Smooth muscle cell (in vitro differentiated cells): ENCODE results near the gene UBN2. TPM values are rescaled to one million over a fixed set of nuclear protein-coding genes. Genes with fewer than 3 reads are reported as not detected.
"Not testable (repeated sequence)": the region's sequence is repeated elsewhere in the genome, so short reads cannot be mapped to it uniquely, and the experiment has no call there.

Experiments used
- DNase-seq: peaks from one replicate; lab custom pipeline; 2025; ENCODE audit not compliant: unreplicated experiment; lab: John Stamatoyannopoulos, UW
- H2AFZ ChIP-seq: fragments of 200-600 bp; sonication (generic); 2 replicates; pipeline ENCODE4 v1.6.0; 2016; ENCODE audit warnings: antibody characterized with exemption, low read depth, mild to moderate bottlenecking
- H3F3A ChIP-seq: fragments of 200-600 bp; sonication (generic); 2 replicates; pipeline ENCODE4 v1.6.0; 2017; ENCODE audit warnings: antibody characterized with exemption, low read depth
- H3K27ac ChIP-seq: fragments of 200-600 bp; sonication (generic); 2 replicates; pipeline ENCODE4 v1.5.1; 2016; ENCODE audit warnings: low read depth, mild to moderate bottlenecking
- H3K27me3 ChIP-seq: fragments of 200-600 bp; sonication (generic); 2 replicates; pipeline ENCODE4 v1.6.1; 2016; ENCODE audit warnings: low read depth, mild to moderate bottlenecking
- H3K36me3 ChIP-seq: fragments of 200-600 bp; sonication (generic); 2 replicates; pipeline ENCODE4 v1.5.1; 2016; ENCODE audit warnings: low read depth
- H3K4me1 ChIP-seq: fragments of 200-600 bp; sonication (generic); 2 replicates; pipeline ENCODE4 v1.5.1; 2016; ENCODE audit warnings: low read depth
- H3K4me2 ChIP-seq: fragments of 200-600 bp; sonication (generic); 2 replicates; pipeline ENCODE4 v1.6.0; 2016; ENCODE audit warnings: mild to moderate bottlenecking
- H3K4me3 ChIP-seq: fragments of 200-600 bp; sonication (generic); 2 replicates; pipeline ENCODE4 v1.5.1; 2016; ENCODE audit warnings: mild to moderate bottlenecking
- H3K79me2 ChIP-seq: fragments of 200-600 bp; sonication (generic); 2 replicates; pipeline ENCODE4 v1.6.0; 2016; ENCODE audit warnings: low read depth, mild to moderate bottlenecking
- H3K9ac ChIP-seq: fragments of 200-600 bp; sonication (generic); 2 replicates; pipeline ENCODE4 v1.6.0; 2016; ENCODE audit warnings: low read depth
- H3K9me3 ChIP-seq: fragments of 200-600 bp; sonication (generic); replicated peaks from 2 replicates; pipeline ENCODE4 v1.5.1; 2016; ENCODE audit warnings: low read depth
- H4K20me1 ChIP-seq: fragments of 200-600 bp; sonication (generic); 2 replicates; pipeline ENCODE4 v1.6.0; 2016; ENCODE audit warnings: low read depth
- WGBS: methylation state at CpG from one replicate; pipeline ENCODE4 v1.1.7; 2016; ENCODE audit warnings: low lambda C conversion rate; 5-methylcytosine and 5-hydroxymethylcytosine counted together
- polyA plus RNA-seq: library from polyadenylated mRNA; unstranded; fragments of >200 nt; fragmentation: Nextera tagmentation; extraction: Ambion mirVana; gene quantifications from 2 replicates; pipeline ENCODE4 v1.2.1, GENCODE V29; 2016
- total RNA-seq: library from RNA; depleted of rRNA; stranded (reverse); fragments of >200 nt; gene quantifications from 2 replicates; pipeline ENCODE4 v1.2.3, GENCODE V29; 2014
- TF ChIP-seq, protein P1 (sequence below): fragments of 200-600 bp; sonication (generic); IDR thresholded peaks from 2 replicates; pipeline ENCODE4 v1.5.1; 2017; ENCODE audit warnings: borderline replicate concordance, mild to moderate bottlenecking, antibody characterized with exemption; ENCODE audit not compliant: insufficient read depth, poor library complexity, severe bottlenecking

UBN2 gene
- total and polyA plus RNA-seq, 2 experiments from 2014 or later, result 2.5 to 13.4 TPM

DNA sequence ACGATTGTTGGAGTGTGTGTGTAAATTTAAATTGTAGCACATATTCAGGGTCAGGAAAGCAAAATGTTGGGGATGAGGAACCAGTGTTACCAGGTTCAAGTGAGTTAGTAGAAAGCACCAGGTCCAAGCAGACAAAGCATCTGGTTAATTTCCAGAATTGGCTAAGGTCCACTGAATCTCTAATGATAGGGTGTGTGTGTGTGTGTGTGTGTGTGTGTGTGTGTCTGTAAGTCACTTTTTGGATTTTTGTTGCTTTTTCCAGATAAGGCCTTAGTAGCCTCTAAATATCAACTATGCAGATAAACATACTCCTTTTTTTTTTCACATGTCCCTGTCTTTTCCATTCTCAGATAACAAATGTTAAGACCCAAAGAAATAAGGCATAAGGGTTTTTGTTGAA lies 73.5 kb downstream of the UBN2 start:
- 100% methylated on average over 1 of the region's 1 CpG for WGBS
- TF ChIP-seq, protein P1, sequence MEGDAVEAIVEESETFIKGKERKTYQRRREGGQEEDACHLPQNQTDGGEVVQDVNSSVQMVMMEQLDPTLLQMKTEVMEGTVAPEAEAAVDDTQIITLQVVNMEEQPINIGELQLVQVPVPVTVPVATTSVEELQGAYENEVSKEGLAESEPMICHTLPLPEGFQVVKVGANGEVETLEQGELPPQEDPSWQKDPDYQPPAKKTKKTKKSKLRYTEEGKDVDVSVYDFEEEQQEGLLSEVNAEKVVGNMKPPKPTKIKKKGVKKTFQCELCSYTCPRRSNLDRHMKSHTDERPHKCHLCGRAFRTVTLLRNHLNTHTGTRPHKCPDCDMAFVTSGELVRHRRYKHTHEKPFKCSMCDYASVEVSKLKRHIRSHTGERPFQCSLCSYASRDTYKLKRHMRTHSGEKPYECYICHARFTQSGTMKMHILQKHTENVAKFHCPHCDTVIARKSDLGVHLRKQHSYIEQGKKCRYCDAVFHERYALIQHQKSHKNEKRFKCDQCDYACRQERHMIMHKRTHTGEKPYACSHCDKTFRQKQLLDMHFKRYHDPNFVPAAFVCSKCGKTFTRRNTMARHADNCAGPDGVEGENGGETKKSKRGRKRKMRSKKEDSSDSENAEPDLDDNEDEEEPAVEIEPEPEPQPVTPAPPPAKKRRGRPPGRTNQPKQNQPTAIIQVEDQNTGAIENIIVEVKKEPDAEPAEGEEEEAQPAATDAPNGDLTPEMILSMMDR, result no peak

GRCh38 chr7:139317939-139318505 lies 87.0 kb downstream of the UBN2 start:
- TF ChIP-seq, protein P1, result no peak
- no peak overlapping the region for H3K4me3 ChIP-seq
- no peaks in the 10 kb centered on the region for H3K36me3 ChIP-seq
- no peak overlapping the region for H3K9ac ChIP-seq
- no peak for DNase-seq
- no peak overlapping the region for H3K27ac ChIP-seq
- no peaks in the 10 kb centered on the region for H3K9me3 ChIP-seq
- H3K79me2 ChIP-seq, result no peaks in the 10 kb centered on the region
- no peaks in the 10 kb centered on the region for H4K20me1 ChIP-seq
- no peaks in the 10 kb centered on the region for H3F3A ChIP-seq
- H3K27me3 ChIP-seq, result no peaks in the 10 kb centered on the region
- H2AFZ ChIP-seq, result no peak overlapping the region
- 77% methylated on average over 5 of the region's 5 CpGs for WGBS
- no peak overlapping the region for H3K4me2 ChIP-seq
- H3K4me1 ChIP-seq, result no peaks in the 10 kb centered on the region

More for the DNA sequence above, 73.5 kb downstream of the UBN2 start:
- Histone ChIP-seq H3K27ac (no peak overlapping the region), H3K9me3 (no peaks in the 10 kb centered on the region), H3K79me2 (no peaks in the 10 kb centered on the region), H3K36me3 (no peaks in the 10 kb centered on the region), H2AFZ (no peak overlapping the region), H3K27me3 (no peaks in the 10 kb centered on the region), H3K4me2 (no peak overlapping the region), H3F3A (no peaks in the 10 kb centered on the region), H3K9ac (no peak overlapping the region), H4K20me1 (no peaks in the 10 kb centered on the region), H3K4me1 (no peaks in the 10 kb centered on the region), H3K4me3 (no peak overlapping the region)
- DNase-seq, result no peak

- no peaks in the 10 kb centered on the region for H3F3A ChIP-seq
- TF ChIP-seq, protein P1, result peak; percentile 9
- WGBS, result 73% methylated on average over 11 of the region's 11 CpGs
- H3K4me3 ChIP-seq, result no peak overlapping the region
- H2AFZ ChIP-seq, result no peak overlapping the region
- no peak overlapping the region for H3K27ac ChIP-seq
- no peak for DNase-seq
- no peaks in the 10 kb centered on the region for H4K20me1 ChIP-seq
- H3K36me3 ChIP-seq, result no peaks in the 10 kb centered on the region
- H3K79me2 ChIP-seq, result no peaks in the 10 kb centered on the region
- H3K4me2 ChIP-seq, result no peak overlapping the region
- H3K9me3 ChIP-seq, result no peaks in the 10 kb centered on the region
- no peaks in the 10 kb centered on the region for H3K27me3 ChIP-seq
- H3K4me1 ChIP-seq, result no peaks in the 10 kb centered on the region
- no peak overlapping the region for H3K9ac ChIP-seq
Observed at GRCh38 chr7:139321071-139321745, 90.2 kb downstream of the UBN2 start.

- not testable (repeated sequence) for H3K79me2 ChIP-seq, H3F3A ChIP-seq, H2AFZ ChIP-seq, H3K27ac ChIP-seq, H3K4me3 ChIP-seq, H3K9ac ChIP-seq, H4K20me1 ChIP-seq, H3K27me3 ChIP-seq, H3K4me1 ChIP-seq, H3K36me3 ChIP-seq, H3K9me3 ChIP-seq, DNase-seq, H3K4me2 ChIP-seq
- WGBS, result 96% methylated on average over 11 of the region's 11 CpGs
Observed at GRCh38 chr7:139324709-139325108, 93.7 kb downstream of the UBN2 start.
